HepG2 (cell line): ENCODE results near the gene STUB1. TPM values are rescaled to one million over a fixed set of nuclear protein-coding genes. Genes with fewer than 3 reads are reported as not detected.

Experiments used
- CBX5 ChIP-seq: sonication (generic); formaldehyde crosslinking; IDR thresholded peaks from 2 replicates; pipeline ENCODE4 v1.4.0; 2020; ENCODE audit warnings: missing genetic modification reagents, borderline replicate concordance
- KLF11 ChIP-seq: IDR thresholded peaks from 2 replicates; pipeline ENCODE4 v1.6.1; 2016; ENCODE audit warnings: missing compliant biosample characterization
- MTF2 ChIP-seq: sonication (generic); formaldehyde crosslinking; IDR thresholded peaks from 2 replicates; pipeline ENCODE4 v1.5.0; 2020; ENCODE audit warnings: missing genetic modification reagents, borderline replicate concordance
- PHB2 ChIP-seq: fragments of 450-650 bp; IDR thresholded peaks from 2 replicates; pipeline ENCODE4 v1.6.1; 2018; ENCODE audit not compliant: partially characterized antibody
- REL ChIP-seq: sonication (generic); formaldehyde crosslinking; conservative IDR thresholded peaks from 2 replicates; pipeline ENCODE4 v1.8.0; 2022; ENCODE audit warnings: mild to moderate bottlenecking, missing genetic modification reagents, moderate library complexity
- ZNF556 ChIP-seq: sonication (generic); formaldehyde crosslinking; IDR thresholded peaks from 2 replicates; pipeline ENCODE4 v1.4.0; 2020; ENCODE audit warnings: mild to moderate bottlenecking, missing genetic modification reagents, borderline replicate concordance
- ZNF557 ChIP-seq: sonication (generic); formaldehyde crosslinking; IDR thresholded peaks from 2 replicates; pipeline ENCODE4 v1.4.0; 2020; ENCODE audit warnings: missing genetic modification reagents
- polyA plus RNA-seq, 8 experiments: library from polyadenylated mRNA; depleted of rRNA in 3 of 8; stranded (reverse) in 7 of 8; unstranded in 1 of 8; fragments of >200 nt; fragmentation: Illumina TruSeq in 4 of 8; extraction: Trizol in 4 of 8; gene quantifications; 2 replicates each; pipeline versions ENCODE4 v1.2.1 to v1.2.3, GENCODE V29; 2011 to 2016; ENCODE audit warnings: low read depth in 4 of 8, missing spikeins in 1 of 8, mixed read lengths in 1 of 8; ENCODE audit not compliant: insufficient read depth in 1 of 8
- total RNA-seq, 5 experiments: library from RNA; depleted of rRNA; stranded (reverse); fragments of >200 nt; fragmentation: Illumina TruSeq; extraction: Trizol; gene quantifications; 2 replicates each; pipeline ENCODE4 v1.2.3, GENCODE V29; 2016; ENCODE audit warnings: low read depth in 1 of 5
- TF ChIP-seq, protein P1 (sequence below): sonication (generic); formaldehyde crosslinking; IDR thresholded peaks from 2 replicates; pipeline ENCODE4 v1.4.0; 2020; ENCODE audit warnings: missing genetic modification reagents
- TF ChIP-seq, protein P2 (sequence below): sonication (generic); formaldehyde crosslinking; IDR thresholded peaks from 2 replicates; pipeline ENCODE4 v1.4.0; 2020; ENCODE audit warnings: missing genetic modification reagents, borderline replicate concordance
- TF ChIP-seq, protein P3 (sequence below): sonication (generic); formaldehyde crosslinking; IDR thresholded peaks from 2 replicates; pipeline ENCODE4 v1.8.0; 2022; ENCODE audit warnings: mild to moderate bottlenecking, missing genetic modification reagents
- TF ChIP-seq, protein P4 (sequence below): sonication (generic); formaldehyde crosslinking; IDR thresholded peaks from 2 replicates; pipeline ENCODE4 v1.5.0; 2020; ENCODE audit warnings: missing genetic modification reagents

The STUB1 gene
- total and polyA plus RNA-seq, 2 of the 13 experiments (the other 11 are each of a cell fraction or from before 2014, with no cell fraction given), result 52.9 to 78.2 TPM

DNA sequence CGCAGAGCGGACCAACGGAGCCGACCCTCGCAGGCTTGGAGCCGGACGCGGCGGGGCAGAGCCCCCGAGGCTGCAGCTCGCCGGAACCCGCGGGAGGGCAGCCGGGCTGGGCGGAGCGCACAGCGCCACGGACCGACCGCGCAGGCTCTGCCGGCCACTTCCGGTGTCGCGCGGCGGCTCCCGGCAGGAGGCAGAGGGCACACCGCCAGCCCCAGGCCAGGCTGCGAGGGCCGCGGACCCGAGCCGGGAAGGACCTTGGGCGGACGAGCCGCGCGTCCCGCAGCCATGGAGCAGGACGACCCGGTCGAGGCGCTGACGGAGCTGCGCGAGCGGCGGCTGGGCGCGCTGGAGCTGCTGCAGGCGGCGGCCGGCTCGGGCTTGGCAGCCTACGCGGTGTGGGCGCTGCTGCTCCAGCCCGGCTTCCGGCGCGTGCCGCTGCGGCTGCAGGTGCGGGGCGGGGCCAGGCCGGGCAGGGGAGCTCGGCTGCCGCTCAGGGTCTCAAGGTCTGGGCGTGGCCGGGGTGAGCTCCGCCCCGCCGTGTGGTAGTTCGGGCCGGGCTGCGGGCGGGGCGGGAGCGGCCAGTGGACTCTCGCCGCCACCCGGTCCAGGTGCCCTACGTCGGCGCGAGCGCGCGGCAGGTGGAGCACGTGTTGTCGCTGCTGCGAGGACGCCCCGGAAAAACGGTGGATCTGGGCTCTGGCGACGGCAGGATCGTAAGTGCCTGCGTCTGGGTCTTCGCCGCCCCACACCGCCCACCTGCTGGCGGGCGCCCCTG lies 41.0 kb downstream of the STUB1 start, which contains the start of gene ANTKMT (continued):
- TF ChIP-seq ZNF557 (CRISPR knock-in tag), result peak; percentile 69; the same call in 1 of the 2 replicates
- TF ChIP-seq, protein P1, sequence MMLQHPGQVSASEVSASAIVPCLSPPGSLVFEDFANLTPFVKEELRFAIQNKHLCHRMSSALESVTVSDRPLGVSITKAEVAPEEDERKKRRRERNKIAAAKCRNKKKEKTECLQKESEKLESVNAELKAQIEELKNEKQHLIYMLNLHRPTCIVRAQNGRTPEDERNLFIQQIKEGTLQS (CRISPR knock-in tag), result peak; percentile 58; the same call in 1 of the 2 replicates
- TF ChIP-seq, protein P2, sequence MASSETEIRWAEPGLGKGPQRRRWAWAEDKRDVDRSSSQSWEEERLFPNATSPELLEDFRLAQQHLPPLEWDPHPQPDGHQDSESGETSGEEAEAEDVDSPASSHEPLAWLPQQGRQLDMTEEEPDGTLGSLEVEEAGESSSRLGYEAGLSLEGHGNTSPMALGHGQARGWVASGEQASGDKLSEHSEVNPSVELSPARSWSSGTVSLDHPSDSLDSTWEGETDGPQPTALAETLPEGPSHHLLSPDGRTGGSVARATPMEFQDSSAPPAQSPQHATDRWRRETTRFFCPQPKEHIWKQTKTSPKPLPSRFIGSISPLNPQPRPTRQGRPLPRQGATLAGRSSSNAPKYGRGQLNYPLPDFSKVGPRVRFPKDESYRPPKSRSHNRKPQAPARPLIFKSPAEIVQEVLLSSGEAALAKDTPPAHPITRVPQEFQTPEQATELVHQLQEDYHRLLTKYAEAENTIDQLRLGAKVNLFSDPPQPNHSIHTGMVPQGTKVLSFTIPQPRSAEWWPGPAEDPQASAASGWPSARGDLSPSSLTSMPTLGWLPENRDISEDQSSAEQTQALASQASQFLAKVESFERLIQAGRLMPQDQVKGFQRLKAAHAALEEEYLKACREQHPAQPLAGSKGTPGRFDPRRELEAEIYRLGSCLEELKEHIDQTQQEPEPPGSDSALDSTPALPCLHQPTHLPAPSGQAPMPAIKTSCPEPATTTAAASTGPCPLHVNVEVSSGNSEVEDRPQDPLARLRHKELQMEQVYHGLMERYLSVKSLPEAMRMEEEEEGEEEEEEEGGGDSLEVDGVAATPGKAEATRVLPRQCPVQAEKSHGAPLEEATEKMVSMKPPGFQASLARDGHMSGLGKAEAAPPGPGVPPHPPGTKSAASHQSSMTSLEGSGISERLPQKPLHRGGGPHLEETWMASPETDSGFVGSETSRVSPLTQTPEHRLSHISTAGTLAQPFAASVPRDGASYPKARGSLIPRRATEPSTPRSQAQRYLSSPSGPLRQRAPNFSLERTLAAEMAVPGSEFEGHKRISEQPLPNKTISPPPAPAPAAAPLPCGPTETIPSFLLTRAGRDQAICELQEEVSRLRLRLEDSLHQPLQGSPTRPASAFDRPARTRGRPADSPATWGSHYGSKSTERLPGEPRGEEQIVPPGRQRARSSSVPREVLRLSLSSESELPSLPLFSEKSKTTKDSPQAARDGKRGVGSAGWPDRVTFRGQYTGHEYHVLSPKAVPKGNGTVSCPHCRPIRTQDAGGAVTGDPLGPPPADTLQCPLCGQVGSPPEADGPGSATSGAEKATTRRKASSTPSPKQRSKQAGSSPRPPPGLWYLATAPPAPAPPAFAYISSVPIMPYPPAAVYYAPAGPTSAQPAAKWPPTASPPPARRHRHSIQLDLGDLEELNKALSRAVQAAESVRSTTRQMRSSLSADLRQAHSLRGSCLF (CRISPR knock-in tag), result no peak
- peak; percentile 92 for TF ChIP-seq ZNF556
- no peak for TF ChIP-seq KLF11 (CRISPR knock-in tag)
- peak; percentile 47; the same call in 1 of the 2 replicates for TF ChIP-seq REL (CRISPR knock-in tag)
- no peak for TF ChIP-seq CBX5
- TF ChIP-seq PHB2, result no peak
- no peak for TF ChIP-seq MTF2 (CRISPR knock-in tag)
- TF ChIP-seq, protein P3, sequence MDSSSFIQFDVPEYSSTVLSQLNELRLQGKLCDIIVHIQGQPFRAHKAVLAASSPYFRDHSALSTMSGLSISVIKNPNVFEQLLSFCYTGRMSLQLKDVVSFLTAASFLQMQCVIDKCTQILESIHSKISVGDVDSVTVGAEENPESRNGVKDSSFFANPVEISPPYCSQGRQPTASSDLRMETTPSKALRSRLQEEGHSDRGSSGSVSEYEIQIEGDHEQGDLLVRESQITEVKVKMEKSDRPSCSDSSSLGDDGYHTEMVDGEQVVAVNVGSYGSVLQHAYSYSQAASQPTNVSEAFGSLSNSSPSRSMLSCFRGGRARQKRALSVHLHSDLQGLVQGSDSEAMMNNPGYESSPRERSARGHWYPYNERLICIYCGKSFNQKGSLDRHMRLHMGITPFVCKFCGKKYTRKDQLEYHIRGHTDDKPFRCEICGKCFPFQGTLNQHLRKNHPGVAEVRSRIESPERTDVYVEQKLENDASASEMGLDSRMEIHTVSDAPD (CRISPR knock-in tag), result 0 out of 2 replicates have a peak, but pooled peaks have one; percentile 23
- TF ChIP-seq, protein P4, sequence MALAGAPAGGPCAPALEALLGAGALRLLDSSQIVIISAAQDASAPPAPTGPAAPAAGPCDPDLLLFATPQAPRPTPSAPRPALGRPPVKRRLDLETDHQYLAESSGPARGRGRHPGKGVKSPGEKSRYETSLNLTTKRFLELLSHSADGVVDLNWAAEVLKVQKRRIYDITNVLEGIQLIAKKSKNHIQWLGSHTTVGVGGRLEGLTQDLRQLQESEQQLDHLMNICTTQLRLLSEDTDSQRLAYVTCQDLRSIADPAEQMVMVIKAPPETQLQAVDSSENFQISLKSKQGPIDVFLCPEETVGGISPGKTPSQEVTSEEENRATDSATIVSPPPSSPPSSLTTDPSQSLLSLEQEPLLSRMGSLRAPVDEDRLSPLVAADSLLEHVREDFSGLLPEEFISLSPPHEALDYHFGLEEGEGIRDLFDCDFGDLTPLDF (CRISPR knock-in tag), result peak; percentile 55; the same call in 1 of the 2 replicates
